HFF-Myc (cell line): Measurements from ENCODE around the gene HBQ1.

ENCODE experiments used
- DNase-seq: peaks from one replicate; pipeline ENCODE4 v3.0.0-alpha.2; 2011; ENCODE audit warnings: low read depth; ENCODE audit errors: extremely low read depth
- H3K4me3 ChIP-seq: replicated peaks from 2 replicates; pipeline ENCODE4 v1.5.1; 2011; ENCODE audit warnings: low read depth, mild to moderate bottlenecking, control low read depth, low read length
- TF ChIP-seq, protein P1 (sequence below): IDR thresholded peaks from 2 replicates; pipeline ENCODE4 v1.5.1; 2012; ENCODE audit warnings: mild to moderate bottlenecking, low read depth, low read length, control low read depth; ENCODE audit errors: missing control alignments

HBQ1 gene

DNA sequence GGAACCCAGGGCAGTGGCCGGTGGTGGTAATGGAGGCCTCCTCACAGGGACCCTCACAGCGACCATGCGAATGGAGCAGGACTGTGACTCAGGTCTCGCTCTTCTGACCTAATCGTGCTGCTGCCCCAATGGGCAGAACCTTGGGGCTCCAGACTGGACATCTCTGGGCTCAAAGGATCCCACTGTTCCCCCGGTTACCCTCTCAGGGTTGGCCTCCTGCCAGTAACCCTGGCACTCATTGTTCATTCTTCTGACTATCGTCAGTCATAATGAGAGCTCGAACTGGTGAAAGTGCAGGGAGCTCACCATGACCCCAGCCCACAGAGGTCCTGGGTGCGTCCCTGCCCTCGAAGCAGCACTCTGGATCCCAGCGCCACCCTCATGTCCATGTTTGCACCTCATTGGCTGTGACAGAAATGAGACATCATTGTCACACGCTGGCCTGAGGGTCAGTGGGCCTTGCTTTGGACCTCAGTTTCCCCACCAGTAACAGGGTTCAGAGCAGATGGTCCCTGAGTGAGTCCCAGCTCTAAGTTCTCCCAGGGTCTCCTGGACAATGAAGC lies 37.8 kb upstream of the HBQ1 start:
- H3K4me3 ChIP-seq = no peak overlapping the region
- no peak for DNase-seq
- TF ChIP-seq, protein P1, sequence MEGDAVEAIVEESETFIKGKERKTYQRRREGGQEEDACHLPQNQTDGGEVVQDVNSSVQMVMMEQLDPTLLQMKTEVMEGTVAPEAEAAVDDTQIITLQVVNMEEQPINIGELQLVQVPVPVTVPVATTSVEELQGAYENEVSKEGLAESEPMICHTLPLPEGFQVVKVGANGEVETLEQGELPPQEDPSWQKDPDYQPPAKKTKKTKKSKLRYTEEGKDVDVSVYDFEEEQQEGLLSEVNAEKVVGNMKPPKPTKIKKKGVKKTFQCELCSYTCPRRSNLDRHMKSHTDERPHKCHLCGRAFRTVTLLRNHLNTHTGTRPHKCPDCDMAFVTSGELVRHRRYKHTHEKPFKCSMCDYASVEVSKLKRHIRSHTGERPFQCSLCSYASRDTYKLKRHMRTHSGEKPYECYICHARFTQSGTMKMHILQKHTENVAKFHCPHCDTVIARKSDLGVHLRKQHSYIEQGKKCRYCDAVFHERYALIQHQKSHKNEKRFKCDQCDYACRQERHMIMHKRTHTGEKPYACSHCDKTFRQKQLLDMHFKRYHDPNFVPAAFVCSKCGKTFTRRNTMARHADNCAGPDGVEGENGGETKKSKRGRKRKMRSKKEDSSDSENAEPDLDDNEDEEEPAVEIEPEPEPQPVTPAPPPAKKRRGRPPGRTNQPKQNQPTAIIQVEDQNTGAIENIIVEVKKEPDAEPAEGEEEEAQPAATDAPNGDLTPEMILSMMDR = no peak

DNA sequence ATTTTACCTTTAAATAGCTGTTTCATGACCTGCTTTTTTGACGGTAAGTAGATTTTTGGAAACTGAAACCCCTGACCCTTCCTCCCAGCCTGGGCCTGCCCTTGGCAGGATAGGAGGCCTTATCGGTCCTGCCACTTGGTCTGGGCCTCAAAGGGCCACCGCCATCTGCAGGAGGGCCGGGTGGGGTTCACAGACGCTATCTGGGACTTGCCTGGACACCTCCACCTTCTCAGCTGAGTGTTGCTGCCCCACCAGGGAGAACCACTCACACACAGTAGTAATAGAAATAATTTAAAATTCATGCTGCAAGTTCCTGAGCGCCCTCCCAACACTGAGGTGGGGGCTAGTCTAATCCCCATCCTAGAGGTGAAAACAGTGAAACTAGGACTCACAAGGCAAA lies 37.2 kb upstream of the HBQ1 start:
- TF ChIP-seq, protein P1 = no peak
- DNase-seq = no peak
- no peak overlapping the region for H3K4me3 ChIP-seq

DNA sequence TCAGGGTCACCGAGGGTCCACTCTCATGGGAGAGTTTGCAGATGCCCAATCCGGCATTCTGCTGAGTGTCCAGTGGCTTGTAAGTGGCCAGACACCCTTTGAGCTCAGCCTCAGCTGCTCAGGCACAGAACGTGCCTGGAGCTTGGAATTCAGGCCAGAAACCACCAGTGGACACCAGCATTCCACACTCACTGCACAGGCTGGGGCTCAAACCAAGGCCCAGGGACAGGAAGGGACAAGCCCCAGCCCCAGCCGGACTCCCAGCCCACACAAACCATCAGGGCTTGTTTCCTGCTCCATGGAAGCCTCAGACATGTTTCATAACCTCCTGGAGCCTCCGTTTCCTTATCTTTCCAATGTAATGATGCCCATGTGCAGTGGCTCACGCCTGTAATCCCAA lies 36.8 kb upstream of the HBQ1 start:
- DNase-seq = no peak
- H3K4me3 ChIP-seq = no peak overlapping the region
- TF ChIP-seq, protein P1 = no peak

DNA sequence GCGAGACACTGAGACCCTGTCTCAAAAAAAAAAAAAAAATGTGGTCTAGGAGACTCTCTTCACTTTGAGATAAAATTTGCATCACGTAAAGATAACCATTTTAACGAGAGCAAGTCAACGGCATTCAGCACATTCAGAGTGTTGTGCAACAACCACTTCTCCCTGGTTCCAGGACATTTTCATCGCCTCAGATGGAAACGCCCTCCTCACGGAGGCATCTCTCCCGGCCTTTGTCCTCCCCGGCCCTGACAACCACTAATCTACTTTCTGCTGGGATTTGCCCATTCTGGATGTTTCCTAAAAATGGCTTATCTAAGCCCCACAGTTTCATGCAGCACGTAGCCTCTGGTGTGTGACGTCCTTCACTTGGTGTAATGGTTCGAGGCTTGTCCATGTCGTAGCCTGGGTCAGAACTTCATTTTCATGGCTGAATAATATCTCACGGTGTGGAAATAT lies 35.4 kb upstream of the HBQ1 start:
- TF ChIP-seq, protein P1 = no peak
- DNase-seq = no peak
- H3K4me3 ChIP-seq = no peak overlapping the region

DNA sequence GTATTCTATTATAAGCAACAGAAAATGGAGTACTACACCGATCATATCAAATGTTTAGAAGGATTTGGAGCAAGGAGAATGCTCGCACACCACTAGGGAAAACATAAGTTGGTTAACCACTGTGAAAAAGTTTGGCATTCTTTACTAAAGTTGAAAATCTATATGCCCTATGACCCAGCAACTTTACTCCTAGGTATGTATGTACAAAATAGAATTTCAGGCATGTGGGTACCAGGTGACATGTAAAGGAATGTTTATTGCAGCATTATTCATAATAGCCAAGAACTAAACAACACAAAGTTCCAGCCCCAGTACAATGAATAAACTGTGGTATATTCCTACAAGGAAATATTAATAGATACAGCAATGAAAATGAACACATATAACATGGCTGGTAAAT lies 33.6 kb upstream of the HBQ1 start:
- TF ChIP-seq, protein P1 = no peak

DNA sequence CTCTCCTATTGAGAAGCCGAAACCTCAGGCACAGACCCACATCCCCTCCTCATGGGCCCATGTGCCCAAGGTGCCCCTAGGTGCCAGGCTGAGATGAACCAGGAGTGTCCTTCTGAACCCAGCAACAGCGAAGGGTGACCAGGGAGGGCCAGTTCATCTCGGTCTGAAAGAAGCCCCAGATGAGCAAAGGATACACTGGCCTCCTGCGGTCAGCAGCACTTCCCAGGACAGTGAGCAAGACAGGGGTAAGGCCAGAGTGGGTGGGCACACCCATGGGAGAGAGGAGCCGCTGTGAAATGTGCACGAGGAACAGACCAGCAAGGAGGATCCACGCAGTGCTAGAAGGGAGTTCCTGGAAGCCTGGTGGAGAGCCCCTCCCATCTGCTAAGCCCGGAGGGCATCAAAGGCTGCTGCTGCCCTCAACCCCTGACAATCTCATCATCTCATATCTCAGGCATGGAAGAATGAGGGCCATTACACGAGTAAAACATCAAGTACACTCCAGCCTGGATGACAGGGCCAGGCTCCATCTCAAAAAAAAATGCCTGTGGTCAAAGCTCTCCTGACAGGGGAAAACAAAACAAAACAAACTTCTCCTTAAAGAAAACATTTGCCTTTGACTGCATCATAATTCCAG lies 31.1 kb upstream of the HBQ1 start:
- TF ChIP-seq, protein P1 = no peak
- no peak for DNase-seq
- no peak overlapping the region for H3K4me3 ChIP-seq

More for the DNA sequence above, 33.6 kb upstream of the HBQ1 start:
- no peak for DNase-seq
- no peak overlapping the region for H3K4me3 ChIP-seq
